Left ventricle myocardium inferior (tissue), 1 donor: ENCODE measurements around the gene ADO. TPM values are rescaled to one million over a fixed set of nuclear protein-coding genes. Genes with fewer than 3 reads are reported as not detected.
"Not testable (repeated sequence)": the region's sequence is repeated elsewhere in the genome, so short reads cannot be mapped to it uniquely, and the experiment has no call there.

ENCODE experiments used
- DNase-seq: peaks from one replicate; pipeline ENCODE4 v3.0.0-alpha.2; 2020
- H3K27ac ChIP-seq: fragments of 200-600 bp; replicated peaks from 2 replicates; pipeline ENCODE4 v1.8.0; 2021
- H3K27me3 ChIP-seq: fragments of 200-600 bp; 2 replicates; pipeline ENCODE4 v1.8.0; 2021; ENCODE audit warnings: low read depth
- H3K36me3 ChIP-seq: fragments of 200-600 bp; 2 replicates; pipeline ENCODE4 v1.8.0; 2021
- H3K4me1 ChIP-seq: fragments of 200-600 bp; 2 replicates; pipeline ENCODE4 v1.8.0; 2021
- H3K4me3 ChIP-seq: fragments of 200-600 bp; 2 replicates; pipeline ENCODE4 v1.8.0; 2021; ENCODE audit warnings: mild to moderate bottlenecking, moderate library complexity
- H3K9me3 ChIP-seq: fragments of 200-600 bp; replicated peaks from 2 replicates; pipeline ENCODE4 v1.8.0; 2021
- CTCF ChIP-seq: fragments of 200-600 bp; IDR thresholded peaks from 2 replicates; pipeline ENCODE4 v1.8.0; 2021; ENCODE audit warnings: antibody characterized with exemption, mild to moderate bottlenecking, borderline replicate concordance
- intact Hi-C: fragments of 100-400 bp; cut with micrococcal nuclease; formaldehyde crosslinking; loops from one replicate; pipeline ENCODE4 v1.11.0; 2022
- total RNA-seq: library from RNA; stranded (reverse); fragmentation: NEBNext Ultra II Directional; extraction: Animal tissue kit (Norgen Biotek cat#: 25700); gene quantifications from one replicate; pipeline ENCODE4 v1.2.1, GENCODE V29; 2021
- donor health status: DM: no; HTN: yes; CAD: no; lungs with severe emphysema.

ADO gene
- total RNA-seq, 1 donor from 2014 or later, result 18.9 TPM

- Histone ChIP-seq H3K27me3 (no peaks in the 10 kb centered on the region), H3K9me3 (no peaks in the 10 kb centered on the region), H3K27ac (no peak overlapping the region), H3K36me3 (no peaks in the 10 kb centered on the region), H3K4me3 (no peak overlapping the region), H3K4me1 (peaks cover 36% of the 10 kb centered on the region)
- no peak for DNase-seq
- intact Hi-C loops, result no loop called here
- no peak for TF ChIP-seq CTCF
Observed at GRCh38 chr10:62769574-62770242, 34.8 kb upstream of the ADO start.

- no peaks in the 10 kb centered on the region for H3K9me3 ChIP-seq
- no peaks in the 10 kb centered on the region for H3K27me3 ChIP-seq
- no peak for DNase-seq
- peak overlapping the region; percentile 20 for H3K27ac ChIP-seq
- peaks cover 36% of the 10 kb centered on the region for H3K4me1 ChIP-seq
- intact Hi-C loops, result no loop called here
- TF ChIP-seq CTCF, result no peak
- H3K36me3 ChIP-seq, result no peaks in the 10 kb centered on the region
- peak overlapping the region; percentile 2 for H3K4me3 ChIP-seq
Observed at GRCh38 chr10:62772186-62772974, 32.1 kb upstream of the ADO start.

- TF ChIP-seq CTCF, result no peak
- no peak overlapping the region for H3K27ac ChIP-seq
- H3K4me3 ChIP-seq, result no peak overlapping the region
Observed at GRCh38 chr10:62778125-62778524, 26.4 kb upstream of the ADO start.

GRCh38 chr10:62779487-62780248, 24.9 kb upstream of the ADO start:
- Histone ChIP-seq H3K4me3 (no peak overlapping the region), H3K36me3 (no peaks in the 10 kb centered on the region), H3K27me3 (no peaks in the 10 kb centered on the region), H3K27ac (no peak overlapping the region), H3K9me3 (peaks cover 7% of the 10 kb centered on the region), H3K4me1 (no peaks in the 10 kb centered on the region)
- DNase-seq, result no peak
- TF ChIP-seq CTCF, result no peak
- intact Hi-C loops, result no loop called here

More at GRCh38 chr10:62778125-62778524, 26.4 kb upstream of the ADO start:
- Histone ChIP-seq H3K36me3 (no peaks in the 10 kb centered on the region), H3K9me3 (no peaks in the 10 kb centered on the region), H3K4me1 (no peaks in the 10 kb centered on the region), H3K27me3 (no peaks in the 10 kb centered on the region)
- no peak for DNase-seq
- intact Hi-C loops, result no loop called here

- H3K4me1 ChIP-seq, result peaks cover 15% of the 10 kb centered on the region
- H3K27ac ChIP-seq, H3K4me3 ChIP-seq, H3K36me3 ChIP-seq, intact Hi-C loops, H3K27me3 ChIP-seq, DNase-seq: not testable (repeated sequence)
- H3K9me3 ChIP-seq, result peaks cover 29% of the 10 kb centered on the region
Observed at GRCh38 chr10:62784537-62784936, 20.0 kb upstream of the ADO start.

- H3K4me3 ChIP-seq, H3K36me3 ChIP-seq, DNase-seq, intact Hi-C loops, H3K27me3 ChIP-seq: not testable (repeated sequence)
- peaks cover 29% of the 10 kb centered on the region for H3K9me3 ChIP-seq
- H3K4me1 ChIP-seq, result peaks cover 16% of the 10 kb centered on the region
- peak overlapping the region; percentile 58 for H3K27ac ChIP-seq
Observed at GRCh38 chr10:62788285-62788684, 16.2 kb upstream of the ADO start.
